Fibroblast of gingiva (primary cell): Measurements from ENCODE around the gene PTGER3.
"Not testable (repeated sequence)": the region's sequence is repeated elsewhere in the genome, so short reads cannot be mapped to it uniquely, and the experiment has no call there.

ENCODE experiments used
- DNase-seq: peaks from one replicate; pipeline ENCODE4 v3.0.0-alpha.2; 2011; ENCODE audit warnings: low read depth

Gene PTGER3

GRCh38 chr1:70947835-70948234, 99.8 kb downstream of the PTGER3 start:
- DNase-seq, result peak; percentile 12

GRCh38 chr1:70945676-70946075, 101.9 kb downstream of the PTGER3 start:
- no peak for DNase-seq

- DNase-seq, result no peak
These were observed 102.4 kb downstream of the PTGER3 start for GRCh38 chr1:70945251-70945650.

GRCh38 chr1:70941563-70941962, 106.1 kb downstream of the PTGER3 start:
- no peak for DNase-seq

GRCh38 chr1:70940398-70940797, 107.2 kb downstream of the PTGER3 start:
- DNase-seq, result not testable (repeated sequence)

- DNase-seq, result peak; percentile 2
These were observed 113.2 kb downstream of the PTGER3 start for GRCh38 chr1:70934194-70934961.

GRCh38 chr1:70930062-70930461, 117.6 kb downstream of the PTGER3 start:
- DNase-seq, result no peak

- no peak for DNase-seq
These were observed 125.4 kb downstream of the PTGER3 start for GRCh38 chr1:70922196-70922595.
